Choroid plexus epithelial cell (primary cell): Measurements from ENCODE around the gene TGFBR3.

Experiments
- DNase-seq: peaks from one replicate; pipeline ENCODE4 v3.0.0-alpha.2; 2010; ENCODE audit warnings: low read depth
- H3K4me3 ChIP-seq: 2 replicates; pipeline ENCODE4 v1.5.1; 2011; ENCODE audit warnings: low read depth, mild to moderate bottlenecking, control low read depth, low read length, moderate library complexity
- TF ChIP-seq, protein P1 (sequence below): conservative IDR thresholded peaks from 2 replicates; pipeline ENCODE4 v1.5.1; 2011; ENCODE audit warnings: low read depth, mild to moderate bottlenecking, control low read depth, inconsistent platforms, low read length, moderate library complexity

Gene TGFBR3

DNA sequence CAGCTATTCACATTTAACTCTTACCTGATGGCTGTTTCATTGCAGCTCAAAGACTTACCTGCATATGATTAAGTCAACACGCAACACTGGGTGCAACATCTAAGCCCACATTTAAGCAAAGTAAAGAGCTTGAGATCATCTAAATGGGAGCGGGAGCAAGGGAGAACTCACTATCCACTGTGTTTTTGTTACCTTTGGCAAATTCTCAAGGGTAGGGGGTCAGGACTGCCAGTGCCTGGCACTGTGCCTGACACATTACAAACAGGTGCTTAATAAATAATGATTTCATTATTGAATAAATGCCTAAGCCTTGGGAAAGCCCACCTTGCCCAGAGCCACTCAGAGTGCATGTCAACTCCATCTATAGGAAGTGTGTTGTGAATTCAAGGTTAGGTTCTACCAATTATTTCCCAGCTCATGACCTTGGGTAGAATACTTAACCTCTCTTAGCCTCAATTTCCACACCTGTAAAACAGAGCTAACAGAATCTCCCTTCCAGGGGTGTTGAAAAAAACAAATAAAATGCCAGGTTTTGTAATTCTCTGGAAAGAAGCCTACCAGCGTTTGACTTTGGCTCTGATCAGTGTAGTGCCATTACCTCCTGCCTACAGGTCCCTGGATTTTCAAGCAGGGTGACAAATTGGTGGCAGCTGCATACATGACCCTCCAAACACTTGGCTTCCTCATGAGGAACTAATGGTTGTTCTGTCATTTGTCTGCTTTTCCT lies 109.7 kb downstream of the TGFBR3 start:
- H3K4me3 ChIP-seq = no peak overlapping the region
- DNase-seq = no peak
- TF ChIP-seq, protein P1, sequence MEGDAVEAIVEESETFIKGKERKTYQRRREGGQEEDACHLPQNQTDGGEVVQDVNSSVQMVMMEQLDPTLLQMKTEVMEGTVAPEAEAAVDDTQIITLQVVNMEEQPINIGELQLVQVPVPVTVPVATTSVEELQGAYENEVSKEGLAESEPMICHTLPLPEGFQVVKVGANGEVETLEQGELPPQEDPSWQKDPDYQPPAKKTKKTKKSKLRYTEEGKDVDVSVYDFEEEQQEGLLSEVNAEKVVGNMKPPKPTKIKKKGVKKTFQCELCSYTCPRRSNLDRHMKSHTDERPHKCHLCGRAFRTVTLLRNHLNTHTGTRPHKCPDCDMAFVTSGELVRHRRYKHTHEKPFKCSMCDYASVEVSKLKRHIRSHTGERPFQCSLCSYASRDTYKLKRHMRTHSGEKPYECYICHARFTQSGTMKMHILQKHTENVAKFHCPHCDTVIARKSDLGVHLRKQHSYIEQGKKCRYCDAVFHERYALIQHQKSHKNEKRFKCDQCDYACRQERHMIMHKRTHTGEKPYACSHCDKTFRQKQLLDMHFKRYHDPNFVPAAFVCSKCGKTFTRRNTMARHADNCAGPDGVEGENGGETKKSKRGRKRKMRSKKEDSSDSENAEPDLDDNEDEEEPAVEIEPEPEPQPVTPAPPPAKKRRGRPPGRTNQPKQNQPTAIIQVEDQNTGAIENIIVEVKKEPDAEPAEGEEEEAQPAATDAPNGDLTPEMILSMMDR = no peak

DNA sequence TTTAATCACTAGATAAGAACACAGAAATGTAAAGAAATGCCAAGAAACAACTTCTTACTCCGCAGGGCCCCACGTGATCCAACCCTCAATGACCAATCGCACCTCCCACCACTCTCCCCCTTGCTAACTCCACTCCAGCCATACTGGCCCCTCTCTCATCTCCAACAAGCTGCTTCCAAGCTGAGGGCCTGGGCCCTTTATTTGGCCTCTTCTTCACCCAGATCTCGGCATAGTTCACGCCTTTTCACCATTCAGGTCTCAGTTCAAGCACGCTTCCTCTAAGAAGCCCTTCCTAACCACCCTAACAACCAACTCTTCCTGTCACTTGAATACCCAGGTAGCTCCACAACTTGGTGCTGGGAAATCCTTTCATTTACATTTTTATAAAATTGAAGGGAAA lies 110.7 kb downstream of the TGFBR3 start:
- no peak for DNase-seq
- H3K4me3 ChIP-seq = no peak overlapping the region
- TF ChIP-seq, protein P1 = no peak

DNA sequence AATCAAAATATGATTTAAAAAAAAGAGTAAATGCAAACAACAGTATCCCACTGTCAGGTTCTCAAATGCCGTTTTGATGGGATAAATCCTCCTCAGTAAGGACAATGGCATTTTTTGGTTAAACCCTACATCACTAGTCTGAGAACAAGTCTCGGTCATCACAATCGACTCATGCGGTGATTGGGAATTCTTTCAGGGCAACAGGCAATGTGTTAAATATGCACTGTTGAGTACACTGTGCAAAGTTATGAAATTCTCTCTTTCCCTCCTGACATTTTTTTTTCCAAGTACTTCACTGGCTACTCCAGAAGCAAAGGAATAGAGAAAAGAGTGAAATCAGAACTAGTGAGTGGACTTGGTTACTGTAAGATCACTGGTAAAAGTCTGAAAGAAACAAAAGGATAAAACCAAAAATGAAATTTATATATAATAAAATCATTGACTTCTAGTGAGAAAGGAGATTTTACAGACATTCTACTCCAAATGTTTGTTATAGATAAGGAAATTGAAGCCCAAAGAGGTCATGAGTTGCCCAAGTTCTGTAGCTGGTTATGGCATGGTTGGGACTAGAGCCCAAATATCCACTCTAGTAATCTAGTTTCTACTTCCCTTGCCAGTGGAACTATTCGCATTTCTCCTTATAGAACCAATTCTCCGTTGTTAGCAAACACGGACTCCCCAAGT lies 111.3 kb downstream of the TGFBR3 start:
- H3K4me3 ChIP-seq = no peak overlapping the region
- DNase-seq = peak; percentile 65
- TF ChIP-seq, protein P1 = no peak

DNA sequence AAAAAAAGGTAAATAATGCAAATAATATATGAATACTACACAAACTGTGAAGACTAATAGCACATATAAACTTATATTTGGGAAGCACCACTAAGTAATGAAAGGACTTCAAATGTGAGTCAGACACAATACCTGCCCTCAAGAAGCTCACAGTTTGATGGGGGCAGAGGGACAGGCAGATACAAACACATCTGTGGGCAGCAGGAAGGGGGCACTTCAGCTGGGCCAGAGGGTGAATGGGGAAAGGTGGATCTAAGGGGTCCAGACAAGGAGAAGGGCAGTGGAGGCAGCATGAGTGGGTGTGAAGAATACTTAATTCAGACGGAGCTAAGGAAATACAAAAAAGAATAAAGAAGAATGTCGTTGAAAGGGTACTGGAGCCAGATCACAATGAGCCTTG lies 114.2 kb downstream of the TGFBR3 start:
- H3K4me3 ChIP-seq = no peak overlapping the region
- TF ChIP-seq, protein P1 = no peak
- DNase-seq = no peak

DNA sequence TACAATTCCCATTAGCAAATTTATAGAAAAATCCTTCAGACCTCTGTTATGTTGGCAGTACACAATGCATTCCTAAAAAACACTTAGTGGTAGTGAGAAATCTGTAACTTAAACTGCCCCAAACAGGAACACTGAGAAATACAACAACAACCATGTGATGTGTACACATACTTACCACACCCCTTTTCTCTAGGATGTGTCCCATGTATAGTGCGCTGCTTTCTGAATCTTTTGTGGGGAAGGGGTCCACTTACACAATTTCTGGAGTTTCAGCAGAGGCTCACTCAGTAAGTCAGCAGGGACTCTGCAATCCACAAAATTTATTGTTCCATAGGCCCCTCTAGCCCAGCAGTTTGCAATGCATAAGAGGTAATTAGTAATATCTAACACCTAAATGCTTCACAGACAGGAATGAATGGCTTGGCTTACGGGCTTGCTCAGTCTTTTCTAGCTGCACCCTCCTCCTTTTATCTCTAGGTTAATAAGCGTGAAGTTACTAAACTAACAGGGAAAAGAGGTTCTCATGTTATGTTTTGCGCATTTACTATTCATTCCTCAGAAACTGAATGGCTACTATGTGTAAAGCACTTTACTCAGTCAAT lies 115.2 kb downstream of the TGFBR3 start:
- H3K4me3 ChIP-seq = no peak overlapping the region
- DNase-seq = no peak
- TF ChIP-seq, protein P1 = no peak

DNA sequence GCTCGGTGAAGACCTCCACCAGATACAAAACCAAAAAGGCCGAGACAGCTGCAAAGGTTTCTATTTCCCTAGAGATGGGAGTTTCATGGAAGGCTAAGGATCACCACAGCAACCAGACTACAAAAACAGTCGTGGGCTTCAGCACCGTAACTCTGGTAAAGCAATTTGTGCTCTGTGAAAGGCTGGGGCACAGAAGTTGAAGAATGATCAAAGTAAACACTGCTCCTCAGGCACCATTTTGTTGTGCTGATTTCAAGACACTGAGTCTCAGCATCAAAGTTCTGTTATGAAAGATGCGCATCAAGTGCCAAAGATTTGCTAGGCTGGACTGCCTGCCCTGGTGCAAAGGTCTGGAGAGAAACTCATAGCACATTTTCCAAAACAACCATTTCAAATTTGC lies 116.2 kb downstream of the TGFBR3 start:
- TF ChIP-seq, protein P1 = no peak
- DNase-seq = no peak
- no peak overlapping the region for H3K4me3 ChIP-seq
